RWPE1 (cell line): ENCODE data around the gene SLC39A3.

Experiments used
- CTCF ChIA-PET: fragments of 350-600 bp; sonication (Branson Sonifier 250); formaldehyde crosslinking; extraction: SDS; loops from one replicate; lab custom pipeline; 2021; lab: Yijun Ruan, JAX
- POLR2A ChIA-PET: fragments of 400-600 bp; formaldehyde crosslinking; extraction: SDS; loops from one replicate; lab custom pipeline; 2020; ENCODE audit warnings: antibody characterized with exemption; ENCODE audit not compliant: low non-redundant PET; lab: Yijun Ruan, JAX
- DNase-seq: peaks from one replicate; pipeline ENCODE4 v3.0.0; 2012; ENCODE audit warnings: low spot score
- H3K27ac ChIP-seq: fragments of 450-650 bp; 2 replicates; pipeline ENCODE4 v1.5.1; 2017
- CTCF ChIP-seq: fragments of 450-650 bp; conservative IDR thresholded peaks from 2 replicates; pipeline ENCODE4 v1.5.1; 2017; ENCODE audit warnings: low read depth, mild to moderate bottlenecking

Gene SLC39A3

DNA sequence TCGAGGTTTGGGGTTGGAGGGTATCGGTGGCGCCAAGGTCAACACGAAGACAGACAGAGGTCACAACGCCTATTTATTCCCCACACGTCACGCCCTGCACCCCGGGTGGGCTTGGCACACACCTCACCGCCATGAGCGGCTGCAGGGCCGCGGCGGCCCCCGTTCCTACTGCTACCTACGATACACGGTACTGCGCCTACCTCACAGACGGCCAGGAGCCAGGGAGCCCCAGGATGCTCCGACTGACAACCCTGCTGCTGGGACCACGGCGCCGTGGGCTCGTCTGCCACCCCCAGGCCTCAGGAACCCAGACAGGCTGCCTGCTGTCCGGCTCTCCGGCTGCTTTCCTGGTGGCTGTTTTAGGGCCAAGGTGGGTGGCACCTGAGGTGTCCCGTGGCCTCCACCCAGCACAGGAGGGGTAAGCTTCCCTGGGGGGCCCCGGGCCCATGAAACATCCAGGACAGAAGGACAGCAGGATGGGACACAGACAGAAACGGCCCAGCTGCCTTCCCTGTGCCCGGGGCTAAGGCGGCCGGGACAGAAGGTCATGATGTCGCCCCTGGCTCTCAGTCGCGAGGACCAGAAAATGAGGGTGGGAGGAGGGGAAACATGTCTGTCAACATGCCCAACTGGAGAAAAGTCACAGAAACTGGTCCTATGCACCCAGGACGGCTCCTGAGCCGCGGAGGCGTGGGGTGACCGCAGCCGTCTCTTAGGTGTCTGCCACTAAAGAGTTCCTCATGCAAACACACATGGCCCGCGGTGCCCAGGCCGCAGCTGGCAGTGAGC, 15.0 kb upstream of the SLC39A3 start:
- POLR2A ChIA-PET: no interaction called here
- DNase-seq: no peak
- H3K27ac ChIP-seq: 0 out of 2 replicates have a peak overlapping the region, but pooled peaks have one; percentile 2
- CTCF ChIA-PET: interaction anchor here (0.6 kb wide), 1 partner anchor 53 kb away, joined by 3 read pairs; no protein-coding TSS in a partner anchor
- no peak for TF ChIP-seq CTCF

DNA sequence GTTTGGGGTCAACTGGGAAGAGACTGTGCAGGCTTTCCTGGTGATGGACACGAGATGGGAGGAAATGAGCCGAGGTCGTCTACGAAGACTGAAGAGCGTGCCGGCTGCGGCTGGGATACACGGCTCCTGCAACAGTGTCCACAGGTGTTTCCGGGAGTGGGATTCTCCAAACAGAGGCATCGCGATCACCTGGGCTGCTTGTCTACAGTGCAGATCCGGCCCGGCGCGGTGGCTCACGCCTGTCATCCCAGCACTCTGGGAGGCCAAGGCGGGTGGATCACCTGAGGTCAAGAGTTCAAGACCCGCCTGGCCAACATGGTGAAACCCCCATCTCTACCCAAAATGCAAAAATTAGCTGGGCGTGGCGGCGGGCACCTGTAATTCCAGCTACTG, 11.6 kb upstream of the SLC39A3 start:
- TF ChIP-seq CTCF: no peak
- DNase-seq: no peak
- POLR2A ChIA-PET: no interaction called here
- H3K27ac ChIP-seq: no peak overlapping the region
- CTCF ChIA-PET: no interaction called here

- no peak for TF ChIP-seq CTCF
- DNase-seq: no peak
- H3K27ac ChIP-seq: no peak overlapping the region
- POLR2A ChIA-PET: no interaction called here
- CTCF ChIA-PET: interaction anchor here (3.2 kb wide), 1 partner anchor 103 kb away, joined by 44 read pairs; no protein-coding TSS in a partner anchor
Observed at GRCh38 chr19:2750808-2751437, 11.1 kb upstream of the SLC39A3 start.

GRCh38 chr19:2747349-2747748, 7.5 kb upstream of the SLC39A3 start:
- no peak for TF ChIP-seq CTCF
- no peak for DNase-seq
- ChIA-PET POLR2A (no interaction called here), CTCF (interaction anchor here (0.6 kb wide), 1 partner anchor 104 kb away, joined by 5 read pairs; no protein-coding TSS in a partner anchor)
- H3K27ac ChIP-seq: no peak overlapping the region

- POLR2A ChIA-PET: no interaction called here
- H3K27ac ChIP-seq: no peak overlapping the region
- DNase-seq: no peak
- no peak for TF ChIP-seq CTCF
- CTCF ChIA-PET: no interaction called here
Observed at GRCh38 chr19:2744113-2744512, 4.3 kb upstream of the SLC39A3 start.

- POLR2A ChIA-PET: no interaction called here
- no peak overlapping the region for H3K27ac ChIP-seq
- no peak for TF ChIP-seq CTCF
- no peak for DNase-seq
- CTCF ChIA-PET: no interaction called here
Observed at GRCh38 chr19:2743099-2743498, 3.3 kb upstream of the SLC39A3 start.
